Liver (tissue), 9 donors: ENCODE results near the gene PDE1C. TPM values are rescaled to one million over a fixed set of nuclear protein-coding genes. Genes with fewer than 3 reads are reported as not detected.

ENCODE experiments used
- DNase-seq: peaks from one replicate; pipeline ENCODE4 v3.0.0-alpha.2; 2017; ENCODE audit warnings: low spot score
- H3K27ac ChIP-seq, 2 donors: one replicate each; pipeline ENCODE4 v1.7.0; 2013; ENCODE audit warnings: inconsistent platforms in 2 of 2, low read length in 2 of 2, control low read depth in 1 of 2, low read depth in 1 of 2, mild to moderate bottlenecking in 1 of 2
- H3K27me3 ChIP-seq, 4 donors: one replicate each; pipeline versions ENCODE4 v1.6.1 to v1.7.0; 2013; ENCODE audit warnings: low read length in 3 of 4, inconsistent platforms in 1 of 4, mild to moderate bottlenecking in 1 of 4, moderate library complexity in 1 of 4; ENCODE audit not compliant: control insufficient read depth in 4 of 4, insufficient read depth in 4 of 4
- H3K36me3 ChIP-seq, 4 donors: one replicate each; pipeline versions ENCODE4 v1.6.1 to v1.7.0; 2013; ENCODE audit warnings: low read length in 3 of 4, mild to moderate bottlenecking in 3 of 4, low read depth in 1 of 4, moderate library complexity in 1 of 4; ENCODE audit not compliant: control insufficient read depth in 4 of 4, insufficient read depth in 3 of 4
- H3K4me1 ChIP-seq, 4 donors: one replicate each; pipeline versions ENCODE4 v1.6.1 to v1.7.0; 2013; ENCODE audit warnings: low read length in 3 of 4, mild to moderate bottlenecking in 3 of 4, moderate library complexity in 1 of 4; ENCODE audit not compliant: control insufficient read depth in 4 of 4, insufficient read depth in 4 of 4
- H3K4me3 ChIP-seq, 3 donors: one replicate each; pipeline versions ENCODE4 v1.6.1 to v1.7.0; 2013; ENCODE audit warnings: low read length in 3 of 3, control low read depth in 1 of 3, low read depth in 1 of 3, mild to moderate bottlenecking in 1 of 3
- H3K9ac ChIP-seq, 2 donors: one replicate each; pipeline ENCODE4 v1.7.0; 2013; ENCODE audit warnings: low read length in 2 of 2, mild to moderate bottlenecking in 2 of 2, moderate library complexity in 2 of 2, control low read depth in 1 of 2, low read depth in 1 of 2
- H3K9me3 ChIP-seq, 4 donors: one replicate each; pipeline versions ENCODE4 v1.6.1 to v1.7.0; 2013; ENCODE audit warnings: low read length in 3 of 4; ENCODE audit not compliant: control insufficient read depth in 4 of 4
- ATF3 ChIP-seq: IDR thresholded peaks from 2 replicates; pipeline ENCODE4 v1.6.1; 2016; ENCODE audit warnings: antibody characterized with exemption
- CTCF ChIP-seq: fragments of 150-350 bp; IDR thresholded peaks from 2 replicates; pipeline ENCODE4 v1.5.1; 2017; ENCODE audit warnings: improper control_type of control experiment, low read depth, low read length; ENCODE audit not compliant: missing input control
- EGR1 ChIP-seq, 2 donors: IDR thresholded peaks; 2 replicates each; pipeline ENCODE4 v1.6.1; 2016 to 2018; ENCODE audit warnings: antibody characterized with exemption in 2 of 2, low read depth in 2 of 2
- FOXA1 ChIP-seq: IDR thresholded peaks from 2 replicates; pipeline ENCODE4 v1.6.1; 2016; ENCODE audit warnings: antibody characterized with exemption
- FOXA2 ChIP-seq: IDR thresholded peaks from 2 replicates; pipeline ENCODE4 v1.6.1; 2016; ENCODE audit warnings: antibody characterized with exemption
- GABPA ChIP-seq, 2 donors: IDR thresholded peaks in 1 of 2; conservative IDR thresholded peaks in 1 of 2; 2 replicates each; pipeline ENCODE4 v1.6.1; 2016; ENCODE audit warnings: antibody characterized with exemption in 2 of 2, mild to moderate bottlenecking in 1 of 2, moderate library complexity in 1 of 2
- HNF4A ChIP-seq, 2 donors: conservative IDR thresholded peaks; 2 replicates each; pipeline ENCODE4 v1.6.1; 2016; ENCODE audit warnings: antibody characterized with exemption in 2 of 2, mild to moderate bottlenecking in 2 of 2
- HNF4G ChIP-seq: IDR thresholded peaks from 2 replicates; pipeline ENCODE4 v1.6.1; 2016; ENCODE audit warnings: antibody characterized with exemption
- JUND ChIP-seq, 2 donors: IDR thresholded peaks; 2 replicates each; pipeline ENCODE4 v1.6.1; 2016; ENCODE audit warnings: antibody characterized with exemption in 2 of 2
- MAX ChIP-seq: IDR thresholded peaks from 2 replicates; pipeline ENCODE4 v1.6.1; 2016; ENCODE audit warnings: antibody characterized with exemption
- NR2F2 ChIP-seq: IDR thresholded peaks from 2 replicates; pipeline ENCODE4 v1.6.1; 2016; ENCODE audit warnings: antibody characterized with exemption
- RAD21 ChIP-seq, 2 donors: IDR thresholded peaks; 2 replicates each; pipeline ENCODE4 v1.6.1; 2016; ENCODE audit warnings: antibody characterized with exemption in 2 of 2, mild to moderate bottlenecking in 2 of 2
- REST ChIP-seq: IDR thresholded peaks from 2 replicates; pipeline ENCODE4 v1.6.1; 2016; ENCODE audit warnings: antibody characterized with exemption, mild to moderate bottlenecking
- RXRA ChIP-seq, 2 donors: IDR thresholded peaks; 2 replicates each; pipeline ENCODE4 v1.6.1; 2017 to 2018; ENCODE audit warnings: antibody characterized with exemption in 2 of 2, mild to moderate bottlenecking in 1 of 2
- SP1 ChIP-seq: IDR thresholded peaks from 2 replicates; pipeline ENCODE4 v1.6.1; 2018; ENCODE audit warnings: antibody characterized with exemption, mild to moderate bottlenecking
- TAF1 ChIP-seq: conservative IDR thresholded peaks from 2 replicates; pipeline ENCODE4 v1.6.1; 2016; ENCODE audit warnings: antibody characterized with exemption, mild to moderate bottlenecking
- YY1 ChIP-seq: IDR thresholded peaks from 2 replicates; pipeline ENCODE4 v1.6.1; 2016; ENCODE audit warnings: antibody characterized with exemption, mild to moderate bottlenecking
- ZBTB33 ChIP-seq: IDR thresholded peaks from 2 replicates; pipeline ENCODE4 v1.6.1; 2016; ENCODE audit warnings: antibody characterized with exemption
- WGBS: extraction: QIAGEN DNeasy Blood & Tissue Kit; methylation state at CpG from one replicate; pipeline ENCODE4 v1.1.7; 2013; 5-methylcytosine and 5-hydroxymethylcytosine counted together
- polyA plus RNA-seq, 2 donors: library from polyadenylated mRNA; stranded (reverse) in 1 of 2; unstranded in 1 of 2; fragments of 200-250 nt in 1 of 2; fragments of >200 nt in 1 of 2; fragmentation: Nextera tagmentation in 1 of 2; extraction: Ambion mirVana in 1 of 2; gene quantifications; one replicate each; pipeline versions ENCODE4 v1.2.1 to v1.2.3, GENCODE V29; 2013 to 2015
- total RNA-seq, 2 donors: library from RNA; depleted of rRNA; stranded (reverse); fragments of >200 nt; gene quantifications; one replicate each; pipeline ENCODE4 v1.2.3, GENCODE V29; 2014
- donor health status: healthy.
- donor health status: healthy.
- donor health status: healthy.
- donor health status: healthy.
- donor health status: healthy.

Gene PDE1C
- total and polyA plus RNA-seq, 4 donors = 0.05 to 0.92 (median 0.47) TPM; not detected in 1

GRCh38 chr7:31979690-31980330 is 90.4 kb downstream of the PDE1C start:
- no peak for DNase-seq
- 88% methylated on average over 1 of the region's 1 CpG for WGBS
- Histone ChIP-seq H3K9me3 (peaks cover 0 to 3% (median 1%) of the 10 kb centered on the region in 4 donors), H3K27ac (no peak overlapping the region), H3K4me3 (no peak overlapping the region), H3K36me3 (no peaks in the 10 kb centered on the region), H3K4me1 (no peaks in the 10 kb centered on the region), H3K9ac (no peak overlapping the region), H3K27me3 (peaks cover 0 to 3% (median 0%) of the 10 kb centered on the region in 4 donors)
- no peak for TF ChIP-seq RAD21 (IDR thresholded peaks at IDR 0.05)
- TF ChIP-seq JUND (IDR thresholded peaks at IDR 0.05) = no peak
- TF ChIP-seq YY1 = no peak
- no peak for TF ChIP-seq HNF4G
- TF ChIP-seq HNF4A (conservative IDR thresholded peaks at IDR 0.05) = no peak
- no peak for TF ChIP-seq ATF3
- no peak for TF ChIP-seq SP1
- no peak for TF ChIP-seq FOXA1
- no peak for TF ChIP-seq RXRA (IDR thresholded peaks at IDR 0.05)
- no peak for TF ChIP-seq REST
- TF ChIP-seq ZBTB33 = no peak
- TF ChIP-seq FOXA2 = no peak
- TF ChIP-seq MAX = no peak
- TF ChIP-seq EGR1 (IDR thresholded peaks at IDR 0.05; ENCODE audit: low read depth in 2 of 2) = no peak
- no peak for TF ChIP-seq TAF1

GRCh38 chr7:31975546-31975945 is 94.7 kb downstream of the PDE1C start:
- Histone ChIP-seq H3K36me3 (no peaks in the 10 kb centered on the region), H3K4me1 (no peaks in the 10 kb centered on the region), H3K27me3 (no peaks in the 10 kb centered on the region), H3K9me3 (peaks cover 0 to 3% (median 1%) of the 10 kb centered on the region in 4 donors), H3K9ac (no peak overlapping the region), H3K4me3 (no peak overlapping the region), H3K27ac (no peak overlapping the region)
- DNase-seq = no peak
- WGBS = 78% methylated on average over 5 of the region's 5 CpGs
- TF ChIP-seq TAF1 = no peak
- TF ChIP-seq GABPA (IDR thresholded peaks at IDR 0.05 in 1 of 2, conservative IDR thresholded peaks at IDR 0.05 in 1 of 2) = no peak
- TF ChIP-seq HNF4G = no peak
- TF ChIP-seq FOXA1 = no peak
- TF ChIP-seq MAX = no peak
- no peak for TF ChIP-seq EGR1 (IDR thresholded peaks at IDR 0.05; ENCODE audit: low read depth in 2 of 2)
- TF ChIP-seq NR2F2 = no peak
- no peak for TF ChIP-seq YY1
- TF ChIP-seq JUND (IDR thresholded peaks at IDR 0.05) = no peak
- no peak for TF ChIP-seq CTCF
- TF ChIP-seq HNF4A (conservative IDR thresholded peaks at IDR 0.05) = no peak
- no peak for TF ChIP-seq SP1
- no peak for TF ChIP-seq RAD21 (IDR thresholded peaks at IDR 0.05)
- no peak for TF ChIP-seq FOXA2
- no peak for TF ChIP-seq ATF3
- no peak for TF ChIP-seq RXRA (IDR thresholded peaks at IDR 0.05)
- no peak for TF ChIP-seq REST
